ENCODE measurements around the gene FAM209B.

DNA sequence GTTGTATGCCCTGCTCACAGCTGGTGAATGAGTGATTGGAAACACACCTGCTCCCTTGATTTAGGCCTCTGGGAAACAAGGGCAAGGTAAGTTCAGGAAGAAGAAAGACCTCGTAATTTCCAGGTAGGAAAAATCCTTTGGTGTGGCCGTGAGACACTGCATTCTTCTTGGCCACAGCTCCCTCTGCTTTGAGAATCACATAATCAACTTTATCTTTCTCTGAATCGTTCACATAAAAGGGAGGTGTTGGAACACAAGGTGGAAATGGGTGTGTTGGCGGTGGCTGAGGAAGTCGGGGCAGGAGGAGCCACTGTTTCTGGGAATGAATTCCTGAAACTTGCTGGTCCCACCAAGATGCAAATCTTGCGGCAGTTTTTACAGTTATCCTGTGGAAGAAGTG, 25.9 kb downstream of the FAM209B start:
- TF ChIP-seq POLR2AphosphoS5 (IDR thresholded peaks at IDR 0.05; ENCODE audit: low read depth, low read length) (no peak), POLR2A (IDR thresholded peaks at IDR 0.05; ENCODE audit: low read depth, low read length) (no peak)
